H1 (cell line): ENCODE data around the gene PCDHB10. TPM values are rescaled to one million over a fixed set of nuclear protein-coding genes. Genes with fewer than 3 reads are reported as not detected.
"Not testable (repeated sequence)": the region's sequence is repeated elsewhere in the genome, so short reads cannot be mapped to it uniquely, and the experiment has no call there.

Source experiments
- CTCF ChIA-PET: fragments of 300-600 bp; sonication (Branson Sonifier 250); formaldehyde crosslinking; loops from one replicate; lab custom pipeline; 2021; ENCODE audit not compliant: partially characterized antibody; lab: Charles Lee
- POLR2A ChIA-PET: fragments of 300-600 bp; sonication (Branson Sonifier 250); formaldehyde crosslinking; loops from one replicate; lab custom pipeline; 2021; ENCODE audit warnings: inconsistent platforms; ENCODE audit not compliant: partially characterized antibody; lab: Charles Lee
- DNase-seq, 2 experiments: peaks; one replicate each; pipeline versions ENCODE4 v3.0.0 to v3.0.0-alpha.2; 2010 to 2022; ENCODE audit warnings: low spot score in 2 of 2, low read depth in 1 of 2, mixed read lengths in 1 of 2
- FAIRE-seq: peaks from 2 replicates; lab custom pipeline; 2011; peaks lifted over from hg19 to GRCh38; lab: Jason Lieb, UNC
- H2AFZ ChIP-seq: 2 replicates; pipeline ENCODE4 v1.8.1; 2012; ENCODE audit warnings: low read length, inconsistent platforms
- H2AK5ac ChIP-seq: 2 replicates; pipeline ENCODE4 v1.6.1; 2013; ENCODE audit warnings: low read depth, low read length
- H2BK120ac ChIP-seq: replicated peaks from 2 replicates; pipeline ENCODE3; 2013; ENCODE audit warnings: low read depth, low read length, inconsistent platforms
- H2BK12ac ChIP-seq: 2 replicates; pipeline ENCODE4 v1.6.1; 2013; ENCODE audit warnings: low read depth, low read length
- H2BK15ac ChIP-seq: 2 replicates; pipeline ENCODE4 v1.6.1; 2013; ENCODE audit warnings: low read length
- H2BK20ac ChIP-seq: 2 replicates; pipeline ENCODE4 v1.6.1; 2013; ENCODE audit warnings: low read length
- H2BK5ac ChIP-seq: 2 replicates; pipeline ENCODE4 v1.6.1; 2013; ENCODE audit warnings: low read depth, low read length
- H3K14ac ChIP-seq: 2 replicates; pipeline ENCODE4 v1.6.1; 2013; ENCODE audit warnings: inconsistent platforms; ENCODE audit not compliant: insufficient read length
- H3K18ac ChIP-seq: 2 replicates; pipeline ENCODE4 v1.6.1; 2013; ENCODE audit warnings: low read length; ENCODE audit errors: extremely low read depth
- H3K23ac ChIP-seq: 2 replicates; pipeline ENCODE4 v1.6.1; 2013; ENCODE audit warnings: inconsistent platforms; ENCODE audit not compliant: insufficient read length
- H3K23me2 ChIP-seq: 2 replicates; pipeline ENCODE4 v1.6.1; 2013; ENCODE audit warnings: low read depth, low read length
- H3K27ac ChIP-seq: 2 replicates; pipeline ENCODE4 v1.6.1; 2011; ENCODE audit warnings: low read depth, low read length, inconsistent platforms
- H3K27me3 ChIP-seq, 4 experiments: replicated peaks in 1 of 4; 1 replicate in 1 of 4; 2 replicates in 3 of 4; pipeline versions ENCODE4 v1.6.1 to v1.8.1; 2011 to 2013; ENCODE audit warnings: low read length in 3 of 4, mild to moderate bottlenecking in 3 of 4, inconsistent platforms in 2 of 4, mixed read lengths in 2 of 4, moderate library complexity in 1 of 4; ENCODE audit not compliant: control insufficient read depth in 3 of 4, insufficient read depth in 3 of 4; ENCODE audit errors: extremely low read depth in 1 of 4
- H3K36me3 ChIP-seq, 4 experiments: 2 replicates each; pipeline versions ENCODE4 v1.6.1 to v1.8.1; 2011 to 2013; ENCODE audit warnings: mild to moderate bottlenecking in 4 of 4, low read length in 3 of 4, moderate library complexity in 2 of 4, control low read depth in 1 of 4, inconsistent platforms in 1 of 4; ENCODE audit not compliant: insufficient read depth in 4 of 4, control insufficient read depth in 2 of 4
- H3K4ac ChIP-seq: replicated peaks from 2 replicates; pipeline ENCODE3; 2013; ENCODE audit warnings: low read length, low read depth, mixed read lengths, inconsistent platforms; ENCODE audit not compliant: insufficient read length
- H3K4me1 ChIP-seq, 4 experiments: replicated peaks in 1 of 4; 1 replicate in 1 of 4; 2 replicates in 3 of 4; pipeline versions ENCODE4 v1.6.1 to v1.8.1; 2011 to 2013; ENCODE audit warnings: low read length in 3 of 4, inconsistent platforms in 2 of 4, mixed read lengths in 1 of 4; ENCODE audit not compliant: insufficient read depth in 4 of 4, control insufficient read depth in 3 of 4
- H3K4me2 ChIP-seq, 2 experiments: 2 replicates each; pipeline versions ENCODE4 v1.6.1 to v1.8.1; 2011 to 2013; ENCODE audit warnings: low read depth in 2 of 2, low read length in 2 of 2, control low read depth in 1 of 2, inconsistent platforms in 1 of 2, mild to moderate bottlenecking in 1 of 2; ENCODE audit not compliant: insufficient read depth in 1 of 2
- H3K4me3 ChIP-seq, 4 experiments: fragments of 200-600, 300-600 bp in 1 of 4; sonication (generic), shearing (Covaris generic), sonication (Bioruptor Twin) in 1 of 4; 2 replicates each; pipeline versions ENCODE4 v1.5.1 to v1.8.1; 2011 to 2016; ENCODE audit warnings: low read length in 4 of 4, low read depth in 3 of 4, control low read depth in 2 of 4, inconsistent platforms in 2 of 4, mild to moderate bottlenecking in 2 of 4, mixed read lengths in 1 of 4, moderate library complexity in 1 of 4; ENCODE audit not compliant: insufficient read depth in 2 of 4; ENCODE audit errors: extremely low read depth in 1 of 4
- H3K56ac ChIP-seq: replicated peaks from 2 replicates; pipeline ENCODE3; 2013; ENCODE audit warnings: low read depth, mild to moderate bottlenecking, mixed read lengths, low read length, inconsistent platforms; ENCODE audit not compliant: insufficient read length
- H3K79me1 ChIP-seq: 2 replicates; pipeline ENCODE4 v1.6.1; 2013; ENCODE audit warnings: low read depth, low read length, control low read depth
- H3K79me2 ChIP-seq, 2 experiments: 2 replicates each; pipeline versions ENCODE4 v1.6.1 to v1.8.1; 2012 to 2013; ENCODE audit warnings: low read length in 2 of 2, mild to moderate bottlenecking in 2 of 2, inconsistent platforms in 1 of 2; ENCODE audit not compliant: insufficient read depth in 2 of 2, control insufficient read depth in 1 of 2
- H3K9ac ChIP-seq, 4 experiments: replicated peaks in 1 of 4; 1 replicate in 1 of 4; 2 replicates in 3 of 4; pipeline versions ENCODE4 v1.6.1 to v1.8.1; 2011 to 2013; ENCODE audit warnings: low read depth in 3 of 4, low read length in 3 of 4, control low read depth in 2 of 4, mild to moderate bottlenecking in 2 of 4, moderate library complexity in 2 of 4, inconsistent platforms in 1 of 4; ENCODE audit errors: extremely low read depth in 1 of 4
- H3K9me3 ChIP-seq, 2 experiments: 2 replicates each; pipeline versions ENCODE4 v1.6.1 to v1.8.1; 2012 to 2013; ENCODE audit warnings: mild to moderate bottlenecking in 2 of 2, moderate library complexity in 2 of 2, control low read depth in 1 of 2, inconsistent platforms in 1 of 2, low read depth in 1 of 2, low read length in 1 of 2, mixed read lengths in 1 of 2; ENCODE audit not compliant: insufficient read depth in 2 of 2
- H4K20me1 ChIP-seq, 2 experiments: replicated peaks in 1 of 2; 2 replicates each; pipeline versions ENCODE3 to v1.8.1; 2011 to 2013; ENCODE audit warnings: inconsistent platforms in 2 of 2, low read length in 2 of 2, mild to moderate bottlenecking in 1 of 2; ENCODE audit not compliant: insufficient read depth in 2 of 2, control insufficient read depth in 1 of 2
- H4K5ac ChIP-seq: 2 replicates; pipeline ENCODE4 v1.6.1; 2013; ENCODE audit warnings: low read length, low read depth, mixed read lengths, inconsistent platforms; ENCODE audit not compliant: insufficient read length
- H4K8ac ChIP-seq: 2 replicates; pipeline ENCODE4 v1.8.0; 2013; ENCODE audit warnings: mild to moderate bottlenecking, moderate library complexity, low read length, inconsistent platforms; ENCODE audit not compliant: insufficient read depth; ENCODE audit errors: extremely low read depth
- H4K91ac ChIP-seq: replicated peaks from 2 replicates; pipeline ENCODE3; 2013; ENCODE audit warnings: low read length, mixed read lengths, inconsistent platforms; ENCODE audit not compliant: insufficient read length
- RAD21 ChIP-seq, 2 experiments: IDR thresholded peaks in 1 of 2; conservative IDR thresholded peaks in 1 of 2; 2 replicates each; pipeline ENCODE4 v1.6.1; 2011; ENCODE audit warnings: low read depth in 2 of 2, low read length in 2 of 2, improper control_type of control experiment in 1 of 2, inconsistent platforms in 1 of 2, mild to moderate bottlenecking in 1 of 2, moderate library complexity in 1 of 2
- WGBS, 2 experiments: shearing (Covaris generic) in 1 of 2; methylation state at CpG; one replicate each; pipeline versions ENCODE4 v1.1.6 to v1.1.7; 2013 to 2015; ENCODE audit warnings: low lambda C conversion rate in 2 of 2, mixed read lengths in 2 of 2, inconsistent platforms in 1 of 2, low coverage in 1 of 2, missing lambda C conversion rate in 1 of 2; ENCODE audit not compliant: insufficient replicate concordance in 2 of 2, insufficient coverage in 1 of 2, insufficient read length in 1 of 2; ENCODE audit errors: extremely low coverage in 1 of 2, missing lambda C conversion rate in 1 of 2; 5-methylcytosine and 5-hydroxymethylcytosine counted together
- polyA plus RNA-seq, 7 experiments: library from polyadenylated mRNA; depleted of rRNA in 3 of 7; stranded (reverse) in 5 of 7; unstranded in 2 of 7; fragments of >200 nt in 5 of 7; fragments of 200-250 nt in 2 of 7; gene quantifications; 1 replicate in 5 of 7; 2 replicates in 1 of 7; 4 replicates in 1 of 7; pipeline versions ENCODE4 v1.2.1 to v1.2.3, GENCODE V29; 2011 to 2013; ENCODE audit warnings: missing spikeins in 2 of 7, mixed read lengths in 2 of 7
- total RNA-seq: library from RNA; stranded (reverse); fragmentation: NEBNext Ultra II Directional; extraction: Animal tissue kit (Norgen Biotek cat#: 25700); gene quantifications from 2 replicates; pipeline ENCODE4 v1.2.1, GENCODE V29; 2021

PCDHB10 gene
- total and polyA plus RNA-seq, 2 of the 8 experiments (the other 6 are each of a cell fraction or from before 2014, with no cell fraction given), result 1.3 to 1.8 TPM

DNA sequence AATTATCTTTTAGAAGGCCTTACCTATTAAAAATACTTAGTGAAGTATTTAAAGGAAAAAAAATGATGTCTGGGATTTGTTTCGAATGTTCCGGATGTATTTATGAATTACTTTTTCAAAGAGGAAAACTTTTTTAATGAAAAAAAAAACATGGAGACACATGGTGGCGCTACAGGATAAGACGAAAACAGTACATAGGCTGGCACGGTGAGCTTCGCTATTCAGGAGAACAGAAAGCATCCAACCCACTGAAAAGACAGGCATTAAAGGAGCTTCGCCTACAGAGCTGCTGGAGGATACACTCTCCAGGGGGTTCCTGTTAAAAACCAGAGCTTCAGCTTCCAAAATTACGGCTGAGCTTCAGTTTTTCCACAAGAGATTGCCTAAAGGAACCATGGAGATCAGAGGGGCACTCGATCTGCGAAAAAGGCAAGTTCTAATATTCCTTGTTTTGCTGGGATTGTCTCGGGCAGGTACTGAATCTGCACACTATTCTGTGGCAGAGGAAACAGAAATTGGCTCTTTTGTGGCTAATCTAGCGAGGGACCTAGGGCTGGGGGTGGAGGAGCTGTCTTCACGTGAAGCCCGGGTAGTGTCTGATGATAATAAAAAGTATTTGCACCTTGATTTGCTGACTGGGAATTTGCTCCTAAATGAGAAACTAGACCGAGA, 31.1 kb downstream of the PCDHB10 start, which contains the start of gene PCDHB14 (continued):
- peak; percentile 81 to 85 for TF ChIP-seq RAD21 (IDR thresholded peaks at IDR 0.05 in 1 of 2, conservative IDR thresholded peaks at IDR 0.05 in 1 of 2; ENCODE audit: low read depth in 2 of 2, low read length in 2 of 2)
- TF ChIP-seq, all 59 proteins: peak for 5

DNA sequence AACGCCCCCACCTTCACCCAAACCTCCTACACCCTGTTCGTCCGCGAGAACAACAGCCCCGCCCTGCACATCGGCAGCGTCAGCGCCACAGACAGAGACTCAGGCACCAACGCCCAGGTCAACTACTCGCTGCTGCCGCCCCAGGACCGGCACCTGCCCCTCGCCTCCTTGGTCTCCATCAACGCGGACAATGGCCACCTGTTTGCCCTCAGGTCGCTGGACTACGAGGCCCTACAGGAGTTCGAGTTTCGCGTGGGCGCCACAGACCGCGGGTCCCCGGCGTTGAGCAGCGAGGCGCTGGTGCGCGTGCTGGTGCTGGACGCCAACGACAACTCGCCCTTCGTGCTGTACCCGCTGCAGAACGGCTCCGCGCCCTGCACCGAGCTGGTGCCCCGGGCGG, 32.7 kb downstream of the PCDHB10 start:
- not testable (repeated sequence) for FAIRE-seq

More for the DNA sequence above, 32.7 kb downstream of the PCDHB10 start:
- H3K79me2 ChIP-seq, H3K9ac ChIP-seq, H3K4me2 ChIP-seq, H2AFZ ChIP-seq, H4K5ac ChIP-seq, H3K27me3 ChIP-seq, H3K4ac ChIP-seq, DNase-seq, H3K27ac ChIP-seq, H2BK20ac ChIP-seq, H4K8ac ChIP-seq, H3K56ac ChIP-seq, H3K23me2 ChIP-seq, H3K4me1 ChIP-seq, POLR2A ChIA-PET, H2BK15ac ChIP-seq, H3K18ac ChIP-seq, H3K23ac ChIP-seq, H2AK5ac ChIP-seq, H2BK120ac ChIP-seq, H3K79me1 ChIP-seq, H2BK12ac ChIP-seq, H4K91ac ChIP-seq, H4K20me1 ChIP-seq, H3K36me3 ChIP-seq, H3K9me3 ChIP-seq, H3K14ac ChIP-seq, H3K4me3 ChIP-seq, H2BK5ac ChIP-seq: not testable (repeated sequence)
- WGBS, 2 experiments, result 97% methylated on average over 25 of the region's 40 CpGs; no CpG with 5 or more reads in 1 of the 2 experiments
- CTCF ChIA-PET, result interaction anchor here (1.1 to 3.6 kb wide), 12 partner anchors 8 to 339 kb away, joined by 3 to 43 read pairs (median 19); partner anchors contain the start of genes PCDHB11, PCDHB13, PCDHB16 and PCDHB2
